ENCODE measurements around the gene MLLT3. TPM values are rescaled to one million over a fixed set of nuclear protein-coding genes. Genes with fewer than 3 reads are reported as not detected.

Gene MLLT3
- total and polyA plus RNA-seq, 4 donors = 22.0 to 42.3 (median 31.1) TPM

DNA sequence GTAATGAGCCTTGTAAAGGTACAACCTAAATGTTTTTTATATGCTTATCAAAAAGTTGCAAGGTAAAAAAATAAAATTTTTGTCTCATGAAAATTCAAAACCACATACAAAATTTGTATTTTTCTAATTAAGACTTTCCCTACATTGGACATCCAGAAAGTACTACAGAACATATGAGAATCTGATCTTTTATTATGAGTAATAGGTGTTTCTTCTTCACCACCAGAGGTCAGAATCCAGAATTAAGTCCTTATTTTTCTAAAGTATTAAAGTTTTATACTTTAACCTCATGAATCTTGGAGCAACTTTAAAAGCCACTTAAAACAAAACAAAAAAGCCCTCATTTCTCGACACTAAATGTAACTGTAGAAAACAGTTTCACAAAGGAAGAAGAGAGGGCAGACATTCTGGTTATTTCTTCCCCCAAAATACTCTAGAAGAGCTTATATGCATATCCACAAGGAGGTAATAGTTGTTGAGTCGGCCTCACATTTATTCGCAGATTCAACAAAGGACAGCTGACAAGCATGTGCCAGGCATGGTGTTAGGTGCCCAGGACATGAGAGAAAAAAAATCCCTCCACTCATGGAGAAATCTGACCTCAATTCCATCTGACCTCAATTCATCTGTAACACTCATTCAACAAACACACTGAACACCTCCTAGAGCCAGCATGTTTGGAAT, 69.3 kb downstream of the MLLT3 start:
- Histone ChIP-seq H3K9me3 (ENCODE audit: control insufficient read depth, insufficient read depth, low read length) (no peaks in the 10 kb centered on the region), H3K27ac (ENCODE audit: low read depth, low read length) (no peak overlapping the region), H3K27me3 (ENCODE audit: control insufficient read depth, insufficient read depth, low read length) (no peaks in the 10 kb centered on the region), H3K4me3 (ENCODE audit: low read depth, low read length) (no peak overlapping the region), H3K36me3 (ENCODE audit: control insufficient read depth, insufficient read depth, low read length) (no peaks in the 10 kb centered on the region), H3K4me1 (ENCODE audit: control insufficient read depth, insufficient read depth, low read length) (no peaks in the 10 kb centered on the region)
- DNase-seq (ENCODE audit: low read depth in 4 of 6, low spot score in 6 of 6) = no peak
- no CpG with 5 or more reads among the region's 3 CpGs for WGBS (ENCODE audit: insufficient coverage)

DNA sequence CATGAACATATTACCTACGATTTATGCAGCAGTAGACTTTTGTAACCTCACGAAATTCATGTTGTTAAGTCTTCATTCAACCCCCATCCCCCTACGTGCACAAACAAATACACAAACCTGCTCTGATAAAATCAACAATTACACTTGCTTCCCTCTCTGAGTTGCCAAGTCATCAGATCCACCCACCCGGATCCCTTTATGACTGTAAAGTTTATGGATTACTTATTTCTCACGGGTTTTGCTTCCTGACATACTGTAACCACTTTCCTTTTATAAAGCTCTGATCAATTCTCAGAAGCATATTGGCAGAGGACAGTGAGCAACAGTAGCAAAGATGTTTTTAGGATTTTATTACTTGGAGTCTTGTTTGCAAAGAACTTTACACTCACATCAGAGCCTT, 70.5 kb downstream of the MLLT3 start:
- H3K36me3 ChIP-seq (ENCODE audit: control insufficient read depth, insufficient read depth, low read length) = no peaks in the 10 kb centered on the region
- no peaks in the 10 kb centered on the region for H3K4me1 ChIP-seq (ENCODE audit: control insufficient read depth, insufficient read depth, low read length)
- H3K27ac ChIP-seq (ENCODE audit: low read depth, low read length) = no peak overlapping the region
- H3K27me3 ChIP-seq (ENCODE audit: control insufficient read depth, insufficient read depth, low read length) = no peaks in the 10 kb centered on the region
- no peak for DNase-seq (ENCODE audit: low read depth in 4 of 6, low spot score in 6 of 6)
- WGBS (ENCODE audit: insufficient coverage) = 44% methylated on average over 3 of the region's 5 CpGs
- H3K9me3 ChIP-seq (ENCODE audit: control insufficient read depth, insufficient read depth, low read length) = no peaks in the 10 kb centered on the region
- H3K4me3 ChIP-seq (ENCODE audit: low read depth, low read length) = no peak overlapping the region

DNA sequence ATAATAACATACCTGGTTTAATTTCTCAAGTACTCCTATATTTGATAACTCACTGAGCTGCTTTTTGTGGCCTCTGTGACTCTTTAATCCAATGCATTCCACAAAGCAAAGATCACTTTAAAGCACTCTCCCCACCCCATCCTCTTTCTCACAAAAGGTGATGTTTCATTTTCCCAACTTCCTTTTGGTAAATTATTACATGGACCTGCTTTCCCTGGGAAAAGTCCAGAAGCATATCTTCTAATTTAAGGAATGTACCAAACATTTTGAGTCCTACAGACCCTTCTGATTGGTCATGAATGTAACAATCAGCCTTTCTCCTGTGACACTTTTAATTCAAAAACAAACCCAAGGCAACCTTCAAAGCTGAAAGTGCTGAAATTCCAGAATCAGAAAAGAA, 71.1 kb downstream of the MLLT3 start:
- no peaks in the 10 kb centered on the region for H3K36me3 ChIP-seq (ENCODE audit: control insufficient read depth, insufficient read depth, low read length)
- H3K9me3 ChIP-seq (ENCODE audit: control insufficient read depth, insufficient read depth, low read length) = no peaks in the 10 kb centered on the region
- H3K4me3 ChIP-seq (ENCODE audit: low read depth, low read length) = no peak overlapping the region
- no peak overlapping the region for H3K27ac ChIP-seq (ENCODE audit: low read depth, low read length)
- no peaks in the 10 kb centered on the region for H3K27me3 ChIP-seq (ENCODE audit: control insufficient read depth, insufficient read depth, low read length)
- no peak for DNase-seq (ENCODE audit: low read depth in 4 of 6, low spot score in 6 of 6)
- H3K4me1 ChIP-seq (ENCODE audit: control insufficient read depth, insufficient read depth, low read length) = no peaks in the 10 kb centered on the region

DNA sequence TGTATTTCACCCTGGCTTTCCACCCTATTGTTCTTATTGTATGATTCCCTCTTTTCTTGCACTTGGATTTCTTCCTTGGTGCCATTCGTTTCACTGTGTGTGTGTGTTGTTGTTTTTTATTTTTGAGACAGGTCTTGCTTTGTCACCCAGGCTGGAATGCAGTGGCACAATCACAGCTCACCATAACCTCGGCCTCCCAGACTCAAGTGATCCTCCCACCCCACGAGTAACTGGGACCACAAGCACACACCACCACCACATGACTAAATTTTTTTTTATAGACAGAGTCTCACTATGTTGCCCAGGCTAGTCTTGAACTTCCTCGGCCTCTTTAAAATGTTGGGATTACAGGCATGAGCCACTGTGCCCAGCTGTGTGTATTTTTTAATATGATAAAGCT, 72.0 kb downstream of the MLLT3 start:
- H3K27me3 ChIP-seq (ENCODE audit: control insufficient read depth, insufficient read depth, low read length) = no peaks in the 10 kb centered on the region
- no peaks in the 10 kb centered on the region for H3K4me1 ChIP-seq (ENCODE audit: control insufficient read depth, insufficient read depth, low read length)
- DNase-seq (ENCODE audit: low read depth in 4 of 6, low spot score in 6 of 6) = no peak
- no peak overlapping the region for H3K27ac ChIP-seq (ENCODE audit: low read depth, low read length)
- H3K36me3 ChIP-seq (ENCODE audit: control insufficient read depth, insufficient read depth, low read length) = no peaks in the 10 kb centered on the region
- no peaks in the 10 kb centered on the region for H3K9me3 ChIP-seq (ENCODE audit: control insufficient read depth, insufficient read depth, low read length)
- H3K4me3 ChIP-seq (ENCODE audit: low read depth, low read length) = no peak overlapping the region
- WGBS (ENCODE audit: insufficient coverage) = 67% methylated on average over 2 of the region's 4 CpGs

DNA sequence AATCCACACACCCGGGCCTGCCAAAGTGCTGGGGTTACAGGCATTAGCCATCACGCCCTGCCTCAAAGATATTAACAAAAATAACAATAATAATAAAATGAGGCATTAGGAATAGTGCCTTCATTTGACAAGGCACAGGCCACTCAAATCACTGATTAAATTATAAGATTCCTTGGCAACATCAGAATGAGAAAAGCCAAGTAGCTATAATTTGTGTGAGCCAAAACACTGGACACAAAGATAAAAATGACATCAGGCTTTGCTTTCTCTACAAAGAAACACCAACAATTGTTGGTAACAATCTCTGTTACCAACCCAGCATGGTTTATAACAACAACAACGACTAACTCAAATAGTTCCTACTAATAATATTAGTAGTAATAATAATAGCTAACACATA, 73.2 kb downstream of the MLLT3 start:
- H3K27ac ChIP-seq (ENCODE audit: low read depth, low read length) = no peak overlapping the region
- no peaks in the 10 kb centered on the region for H3K4me1 ChIP-seq (ENCODE audit: control insufficient read depth, insufficient read depth, low read length)
- WGBS (ENCODE audit: insufficient coverage) = no CpG with 5 or more reads among the region's 3 CpGs
- H3K36me3 ChIP-seq (ENCODE audit: control insufficient read depth, insufficient read depth, low read length) = no peaks in the 10 kb centered on the region
- H3K9me3 ChIP-seq (ENCODE audit: control insufficient read depth, insufficient read depth, low read length) = no peaks in the 10 kb centered on the region
- no peak for DNase-seq (ENCODE audit: low read depth in 4 of 6, low spot score in 6 of 6)
- H3K4me3 ChIP-seq (ENCODE audit: low read depth, low read length) = no peak overlapping the region
- H3K27me3 ChIP-seq (ENCODE audit: control insufficient read depth, insufficient read depth, low read length) = no peaks in the 10 kb centered on the region

DNA sequence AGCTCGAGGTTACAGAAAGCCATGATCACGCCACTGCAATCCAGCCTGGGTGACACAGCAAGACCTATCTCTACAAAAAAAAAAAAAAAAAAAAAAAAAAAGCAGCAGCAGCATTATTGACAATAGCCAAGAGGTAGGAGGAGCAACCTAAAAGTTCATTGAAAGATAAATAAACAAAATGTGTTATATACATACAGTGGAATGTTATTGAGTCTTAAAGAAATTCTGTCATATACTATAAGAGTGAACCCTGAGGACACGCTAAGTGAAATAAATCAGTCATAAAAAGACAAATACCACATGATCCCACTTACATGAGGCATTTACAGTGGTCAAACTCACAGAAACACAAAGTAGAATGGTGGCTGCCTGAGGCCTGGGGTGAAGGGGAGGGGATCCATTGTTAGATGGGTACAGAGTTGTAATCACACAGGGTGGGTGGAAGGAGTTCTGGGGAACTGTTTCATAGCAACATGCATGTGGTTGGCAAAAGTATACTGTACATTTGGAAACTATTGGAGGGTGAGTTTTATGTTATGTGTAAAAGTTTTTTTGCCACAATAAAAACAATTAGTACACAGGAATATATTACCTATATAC, 77.2 kb downstream of the MLLT3 start:
- whole genome bisulfite sequencing (ENCODE audit: insufficient coverage) = no CpG with 5 or more reads among the region's 3 CpGs
- Histone ChIP-seq H3K27ac (ENCODE audit: low read depth, low read length) (no peak overlapping the region), H3K36me3 (ENCODE audit: control insufficient read depth, insufficient read depth, low read length) (peaks cover 2% of the 10 kb centered on the region), H3K4me1 (ENCODE audit: control insufficient read depth, insufficient read depth, low read length) (no peaks in the 10 kb centered on the region), H3K4me3 (ENCODE audit: low read depth, low read length) (no peak overlapping the region), H3K27me3 (ENCODE audit: control insufficient read depth, insufficient read depth, low read length) (no peaks in the 10 kb centered on the region), H3K9me3 (ENCODE audit: control insufficient read depth, insufficient read depth, low read length) (peaks cover 10% of the 10 kb centered on the region)
- no peak for DNase-seq (ENCODE audit: low read depth in 4 of 6, low spot score in 6 of 6)

DNA sequence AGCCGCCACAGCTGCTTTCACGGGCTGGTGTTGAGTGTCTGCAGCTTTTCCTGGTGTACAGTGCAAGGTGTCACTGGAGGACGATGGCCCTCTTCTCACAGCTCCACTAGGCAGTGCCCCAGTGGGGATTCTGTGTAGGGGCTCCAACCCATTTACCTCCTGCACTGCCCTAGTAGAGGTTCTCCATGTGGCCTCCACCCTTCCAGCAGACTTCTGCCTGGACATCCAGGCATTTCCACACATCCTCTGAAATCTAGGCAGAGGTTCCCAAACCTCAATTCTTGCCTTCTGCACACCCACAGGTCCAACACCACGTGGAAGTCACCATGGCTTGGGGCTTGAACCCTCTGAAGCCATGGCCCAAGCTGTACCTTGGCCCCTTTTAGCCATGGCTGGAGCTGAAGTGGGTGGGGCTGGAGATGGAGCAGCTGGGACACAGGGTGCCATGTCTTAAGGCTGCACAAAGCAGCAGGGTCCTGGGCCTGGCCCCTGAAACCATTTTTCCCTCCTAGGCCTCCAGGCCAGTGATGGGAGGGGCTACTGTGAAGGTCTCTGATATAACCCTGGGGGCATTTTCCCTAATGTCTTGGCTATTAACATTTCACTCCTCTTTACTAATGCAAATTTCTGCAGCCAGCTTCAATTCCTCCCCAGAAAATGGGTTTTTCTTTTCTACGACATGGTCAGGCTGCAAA, 82.0 kb downstream of the MLLT3 start:
- H3K36me3 ChIP-seq (ENCODE audit: control insufficient read depth, insufficient read depth, low read length) = peaks cover 2% of the 10 kb centered on the region
- H3K9me3 ChIP-seq (ENCODE audit: control insufficient read depth, insufficient read depth, low read length) = peaks cover 16% of the 10 kb centered on the region
- H3K4me1 ChIP-seq (ENCODE audit: control insufficient read depth, insufficient read depth, low read length) = no peaks in the 10 kb centered on the region
- WGBS (ENCODE audit: insufficient coverage) = 94% methylated on average over 5 of the region's 5 CpGs
- no peak overlapping the region for H3K4me3 ChIP-seq (ENCODE audit: low read depth, low read length)
- no peak overlapping the region for H3K27ac ChIP-seq (ENCODE audit: low read depth, low read length)
- DNase-seq (ENCODE audit: low read depth in 4 of 6, low spot score in 6 of 6) = no peak
- no peaks in the 10 kb centered on the region for H3K27me3 ChIP-seq (ENCODE audit: control insufficient read depth, insufficient read depth, low read length)

DNA sequence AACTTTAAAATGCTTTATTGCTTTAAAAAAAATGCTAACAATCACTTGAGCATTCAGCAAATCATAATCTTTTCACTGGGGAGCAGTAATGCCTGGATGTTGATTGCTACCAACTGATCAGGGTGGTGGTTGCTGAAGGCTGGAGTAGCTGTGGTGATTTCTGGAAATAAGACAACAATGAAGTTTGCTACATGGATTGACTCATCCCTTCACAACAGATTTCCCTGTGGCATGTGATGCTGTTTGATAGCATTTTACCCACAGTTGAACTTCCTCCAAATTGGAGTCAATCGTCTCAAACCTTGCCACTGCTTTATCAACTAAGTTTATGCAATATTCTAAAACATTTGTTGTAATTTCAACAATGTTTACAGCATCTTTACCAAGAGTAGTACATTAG, 83.3 kb downstream of the MLLT3 start:
- no peak overlapping the region for H3K4me3 ChIP-seq (ENCODE audit: low read depth, low read length)
- H3K4me1 ChIP-seq (ENCODE audit: control insufficient read depth, insufficient read depth, low read length) = no peaks in the 10 kb centered on the region
- peaks cover 2% of the 10 kb centered on the region for H3K36me3 ChIP-seq (ENCODE audit: control insufficient read depth, insufficient read depth, low read length)
- no peak for DNase-seq (ENCODE audit: low read depth in 4 of 6, low spot score in 6 of 6)
- H3K9me3 ChIP-seq (ENCODE audit: control insufficient read depth, insufficient read depth, low read length) = peaks cover 16% of the 10 kb centered on the region
- H3K27ac ChIP-seq (ENCODE audit: low read depth, low read length) = no peak overlapping the region
- no CpG with 5 or more reads among the region's 1 CpG for WGBS (ENCODE audit: insufficient coverage)
- no peaks in the 10 kb centered on the region for H3K27me3 ChIP-seq (ENCODE audit: control insufficient read depth, insufficient read depth, low read length)

DNA sequence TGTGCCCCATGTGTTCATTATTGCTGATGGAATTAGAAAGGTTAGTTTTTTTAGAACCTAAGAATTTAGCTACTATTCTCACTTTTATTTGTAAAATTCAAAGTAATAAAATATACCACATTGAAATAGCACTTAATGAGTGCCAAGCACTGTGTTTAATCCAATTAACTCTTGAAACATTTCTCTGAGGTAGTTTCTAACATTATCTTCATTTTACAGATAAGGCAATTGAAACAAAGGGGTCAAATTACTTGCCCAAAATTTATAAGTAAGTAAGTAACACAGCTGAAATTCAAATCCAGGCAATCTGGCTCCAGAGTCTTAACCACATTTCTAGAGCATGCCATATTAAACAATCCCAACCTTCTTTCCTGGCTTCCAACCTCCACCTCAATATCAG, 84.2 kb downstream of the MLLT3 start:
- no peak for DNase-seq (ENCODE audit: low read depth in 4 of 6, low spot score in 6 of 6)
- no peak overlapping the region for H3K4me3 ChIP-seq (ENCODE audit: low read depth, low read length)
- H3K9me3 ChIP-seq (ENCODE audit: control insufficient read depth, insufficient read depth, low read length) = peaks cover 16% of the 10 kb centered on the region

DNA sequence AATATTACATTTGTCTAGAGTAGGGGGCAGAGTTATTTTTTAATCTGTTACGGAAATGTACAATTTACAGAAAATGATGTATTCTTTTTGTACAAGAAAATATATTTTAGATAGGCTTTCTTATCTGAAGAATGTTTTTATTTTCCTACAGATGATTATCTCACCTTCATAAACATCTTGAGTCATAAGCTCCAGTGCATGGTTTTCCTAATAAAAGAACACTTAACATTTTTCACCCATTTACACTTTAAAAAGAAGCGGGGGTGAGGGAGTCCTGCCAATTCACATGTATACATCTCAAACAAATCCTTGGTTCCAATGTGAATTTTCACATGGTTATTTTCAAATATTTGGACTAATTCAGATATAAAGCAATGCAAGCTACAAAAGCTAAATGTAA, 85.0 kb downstream of the MLLT3 start:
- no peak for DNase-seq (ENCODE audit: low read depth in 4 of 6, low spot score in 6 of 6)

More for the DNA sequence above, 84.2 kb downstream of the MLLT3 start:
- no peak overlapping the region for H3K27ac ChIP-seq (ENCODE audit: low read depth, low read length)
- H3K4me1 ChIP-seq (ENCODE audit: control insufficient read depth, insufficient read depth, low read length) = no peaks in the 10 kb centered on the region
- H3K27me3 ChIP-seq (ENCODE audit: control insufficient read depth, insufficient read depth, low read length) = no peaks in the 10 kb centered on the region
- no peaks in the 10 kb centered on the region for H3K36me3 ChIP-seq (ENCODE audit: control insufficient read depth, insufficient read depth, low read length)

More for the DNA sequence above, 85.0 kb downstream of the MLLT3 start:
- Histone ChIP-seq H3K27me3 (ENCODE audit: control insufficient read depth, insufficient read depth, low read length) (no peaks in the 10 kb centered on the region), H3K4me3 (ENCODE audit: low read depth, low read length) (no peak overlapping the region), H3K9me3 (ENCODE audit: control insufficient read depth, insufficient read depth, low read length) (peaks cover 16% of the 10 kb centered on the region), H3K27ac (ENCODE audit: low read depth, low read length) (no peak overlapping the region), H3K36me3 (ENCODE audit: control insufficient read depth, insufficient read depth, low read length) (no peaks in the 10 kb centered on the region), H3K4me1 (ENCODE audit: control insufficient read depth, insufficient read depth, low read length) (no peaks in the 10 kb centered on the region)
- no CpG with 5 or more reads among the region's 2 CpGs for WGBS (ENCODE audit: insufficient coverage)

All from spinal cord (tissue), 10 donors.